ENCODE measurements around the gene KRTAP3-2. TPM values are rescaled to one million over a fixed set of nuclear protein-coding genes. Genes with fewer than 3 reads are reported as not detected.
A peak's percentile ranks its signal among the peaks of the same experiment; 100 is the strongest.

KRTAP3-2 gene
- total RNA-seq, 1 donor: not detected

- no peak for DNase-seq (ENCODE audit: low read depth in 2 of 3, low spot score in 2 of 3)
Measured at GRCh38 chr17:40974366-40974765, 25.3 kb downstream of the KRTAP3-2 start.

GRCh38 chr17:40967582-40967981 lies 32.1 kb downstream of the KRTAP3-2 start:
- no peak for DNase-seq (ENCODE audit: low read depth in 2 of 3, low spot score in 2 of 3)

DNA sequence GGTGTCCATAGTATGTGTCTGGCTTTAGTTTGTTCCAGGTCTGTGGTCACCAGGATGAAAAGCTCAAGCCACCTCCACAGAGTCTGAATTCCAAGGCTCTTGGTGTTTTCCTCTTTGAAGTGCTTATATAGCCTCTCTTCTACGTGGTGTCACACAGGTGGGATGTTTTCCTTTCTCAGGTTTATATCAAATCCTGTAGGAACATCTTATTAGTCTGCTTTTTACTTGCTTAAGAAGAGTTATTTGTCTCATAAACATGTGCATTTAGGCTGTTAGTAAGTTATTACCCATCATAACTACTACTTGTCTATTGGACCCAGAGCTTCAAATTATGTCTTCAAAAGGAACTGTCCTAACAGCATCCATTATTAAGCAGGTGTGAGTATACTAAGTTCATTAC lies 32.9 kb downstream of the KRTAP3-2 start, which contains the start of gene KRT39:
Gene KRT39, minus strand, starts transcription at position 101 of the 400 bp plus-strand sequence. Its CDS starts 92 bp downstream, at position 9.
- DNase-seq (ENCODE audit: low read depth in 2 of 3, low spot score in 2 of 3): no peak

- DNase-seq (ENCODE audit: low read depth in 2 of 3, low spot score in 2 of 3): peak in 2 of 3 donors; percentile 5 to 28
Measured at GRCh38 chr17:40963838-40964237, 35.9 kb downstream of the KRTAP3-2 start.

- DNase-seq (ENCODE audit: low read depth in 2 of 3, low spot score in 2 of 3): no peak
Measured at GRCh38 chr17:40962059-40962561, 37.6 kb downstream of the KRTAP3-2 start.

DNA sequence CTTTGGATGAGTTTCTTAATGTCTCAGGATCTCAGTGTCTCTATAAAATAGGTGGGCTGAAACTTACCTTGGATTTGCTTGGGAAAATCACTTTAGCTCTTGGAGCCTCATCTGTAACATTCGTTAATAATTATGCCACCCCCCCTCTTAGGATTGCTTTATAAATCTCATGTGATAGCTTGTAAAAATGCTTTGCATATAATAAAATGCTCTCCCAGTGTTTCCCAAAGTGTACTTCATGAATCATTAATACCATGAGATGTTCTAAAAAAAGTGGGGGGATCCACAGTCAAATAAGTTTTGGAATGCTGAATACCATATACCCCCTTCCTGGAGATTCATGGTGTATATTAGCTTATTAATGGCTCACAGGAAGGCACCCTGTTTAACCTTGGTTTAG lies 38.1 kb downstream of the KRTAP3-2 start:
- no peak for DNase-seq (ENCODE audit: low read depth in 2 of 3, low spot score in 2 of 3)

DNA sequence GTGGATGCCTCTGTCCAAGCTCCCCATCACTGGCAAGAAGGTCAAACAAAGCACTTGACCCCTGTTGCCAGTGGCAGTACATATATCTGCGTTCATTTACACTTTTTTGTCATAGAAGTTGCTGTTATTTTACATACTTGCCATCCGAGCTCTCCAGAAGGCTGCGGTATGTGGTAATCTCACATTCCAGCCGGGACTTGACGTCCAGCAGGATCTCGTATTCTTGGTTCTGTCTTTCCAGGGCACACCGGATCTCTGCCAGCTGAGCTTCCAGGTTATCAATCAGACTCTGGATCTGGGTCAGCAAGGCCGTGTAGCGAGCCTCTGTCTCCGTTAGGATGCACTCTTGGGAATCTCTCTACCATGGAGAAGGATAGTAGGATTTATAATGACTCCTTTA lies 39.6 kb downstream of the KRTAP3-2 start:
- DNase-seq (ENCODE audit: low read depth in 2 of 3, low spot score in 2 of 3): no peak

DNA sequence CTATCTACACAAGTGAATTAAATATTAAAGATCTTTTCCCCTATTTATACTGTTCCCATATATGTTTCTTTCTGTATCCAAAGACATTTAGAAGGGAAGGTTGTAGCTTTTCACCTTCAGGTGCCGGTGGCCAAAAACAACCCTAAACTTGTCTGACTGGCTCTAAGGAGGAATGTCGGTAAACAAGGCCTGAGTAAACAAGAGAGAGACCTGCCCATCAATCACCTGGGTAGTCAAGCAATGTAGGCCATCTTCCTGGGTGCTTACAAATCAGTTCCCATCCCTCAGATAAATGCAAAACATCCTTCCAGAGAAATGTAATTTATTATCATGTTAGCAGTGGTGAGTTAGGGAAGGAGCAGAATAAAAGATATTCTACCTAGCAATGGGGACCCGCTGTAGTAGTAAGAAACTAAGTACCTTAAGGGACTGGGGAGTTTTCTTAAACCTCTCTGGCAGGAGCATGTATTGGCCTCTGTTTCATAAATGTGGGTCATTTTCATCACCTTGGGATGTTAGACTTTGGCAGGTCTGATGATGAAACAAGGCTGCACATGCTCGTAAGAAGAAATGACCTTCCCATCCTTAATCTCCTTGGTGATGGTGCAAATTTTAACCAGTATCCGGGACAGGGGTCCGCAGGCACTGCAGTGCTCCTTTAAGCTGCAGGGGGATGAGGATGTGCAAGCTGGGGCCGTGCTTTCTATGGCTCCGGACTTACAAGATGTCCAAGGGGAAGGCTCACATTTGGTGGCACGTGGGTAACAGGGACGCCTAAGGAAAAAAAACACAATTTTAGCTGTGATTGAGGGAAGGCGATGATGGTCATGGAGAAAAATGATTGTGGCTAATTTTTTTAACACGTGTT lies 41.4 kb downstream of the KRTAP3-2 start:
- no peak for DNase-seq (ENCODE audit: low read depth in 2 of 3, low spot score in 2 of 3)

GRCh38 chr17:40956401-40957254 lies 43.1 kb downstream of the KRTAP3-2 start:
- no peak for DNase-seq (ENCODE audit: low read depth in 2 of 3, low spot score in 2 of 3)

GRCh38 chr17:40953881-40954280 lies 45.8 kb downstream of the KRTAP3-2 start:
- DNase-seq (ENCODE audit: low read depth in 2 of 3, low spot score in 2 of 3): no peak

DNA sequence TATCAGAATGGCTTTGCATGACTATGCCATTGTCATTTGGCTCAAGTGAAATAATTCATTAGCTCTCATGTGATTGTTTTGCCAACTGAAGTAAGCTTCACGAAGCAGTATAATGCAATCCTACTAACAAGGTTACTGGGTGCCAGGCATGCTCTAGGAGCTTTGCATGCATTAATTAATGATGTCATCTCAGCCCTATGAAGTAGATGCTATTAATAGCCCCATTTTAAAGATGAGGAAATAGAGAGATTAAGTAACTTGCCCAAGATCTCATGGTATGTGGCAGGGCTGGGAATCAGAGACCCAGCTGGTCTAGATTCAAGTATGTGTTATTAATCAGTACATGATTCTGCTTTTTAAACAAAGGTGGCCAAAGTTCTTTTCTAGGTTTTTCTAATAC lies 47.0 kb downstream of the KRTAP3-2 start:
- DNase-seq (ENCODE audit: low read depth in 2 of 3, low spot score in 2 of 3): no peak

DNA sequence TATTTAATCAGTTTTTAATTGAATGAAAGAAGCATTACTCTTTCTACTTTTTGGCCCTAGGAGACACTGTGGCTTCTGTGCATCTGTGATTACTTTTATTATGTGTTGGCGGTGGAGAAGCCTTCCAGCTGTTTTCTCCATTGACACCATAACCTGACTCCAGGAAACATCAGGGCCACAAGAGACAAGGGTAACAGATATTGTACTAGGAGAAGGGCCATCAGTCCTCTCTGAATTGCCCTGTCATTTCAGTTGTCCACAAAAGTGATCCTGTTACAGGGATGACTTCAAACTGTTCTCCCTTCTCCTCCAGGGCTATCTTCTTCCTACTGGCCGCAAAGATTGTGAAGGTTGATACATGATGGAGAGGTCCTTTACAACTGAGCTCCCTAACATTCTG lies 47.6 kb downstream of the KRTAP3-2 start:
- no peak for DNase-seq (ENCODE audit: low read depth in 2 of 3, low spot score in 2 of 3)

DNA sequence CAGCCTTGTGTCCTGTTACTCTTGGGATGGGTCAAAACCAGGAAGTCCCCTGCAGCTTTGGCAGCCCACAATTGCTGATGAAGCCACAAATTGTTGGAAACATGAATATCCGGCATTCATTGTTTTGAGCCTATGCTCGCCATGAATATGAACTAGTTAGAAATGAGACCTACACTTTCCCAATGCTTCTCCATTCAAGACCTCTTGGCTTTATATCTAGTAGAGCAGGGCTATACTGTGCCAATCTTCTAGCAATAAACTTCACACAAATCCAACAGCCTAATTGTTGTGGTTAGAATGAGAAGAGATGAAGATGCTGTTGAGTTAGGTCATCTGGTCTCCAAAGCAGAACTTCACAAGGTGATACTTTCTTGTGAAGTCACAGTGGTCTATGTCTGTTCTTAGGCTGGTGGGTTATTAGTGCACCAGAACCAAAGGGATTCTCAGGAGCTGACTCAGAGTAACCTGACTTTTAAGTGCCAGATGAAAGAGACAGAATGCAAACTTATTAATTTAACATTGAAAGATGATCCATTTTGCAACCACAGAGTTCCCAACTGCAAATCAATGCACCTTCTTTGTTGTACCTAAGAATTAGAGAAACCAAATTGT lies 48.6 kb downstream of the KRTAP3-2 start:
- no peak for DNase-seq (ENCODE audit: low read depth in 2 of 3, low spot score in 2 of 3)

- DNase-seq (ENCODE audit: low read depth in 2 of 3, low spot score in 2 of 3): no peak
Measured at GRCh38 chr17:40950176-40950575, 49.5 kb downstream of the KRTAP3-2 start.

DNA sequence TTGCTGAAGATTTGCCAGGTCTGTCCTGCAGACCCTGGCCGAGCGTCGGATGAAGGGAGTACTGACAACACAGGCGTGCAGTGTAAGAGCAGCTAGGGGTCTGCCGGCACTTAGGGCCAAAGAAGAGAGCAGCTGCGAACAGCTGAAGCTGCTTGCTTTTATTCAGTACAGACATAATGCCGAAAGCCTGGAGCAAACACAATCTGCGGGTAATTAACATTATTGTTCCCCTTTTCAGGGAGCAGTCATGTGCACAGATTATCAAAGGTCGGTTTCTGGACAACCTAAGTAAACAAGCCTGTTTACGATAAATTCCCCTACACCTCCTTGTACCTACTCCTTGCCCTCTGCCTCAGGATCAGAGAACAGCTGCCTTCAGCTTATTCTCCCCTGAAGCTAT lies 50.3 kb downstream of the KRTAP3-2 start:
- no peak for DNase-seq (ENCODE audit: low read depth in 2 of 3, low spot score in 2 of 3)

Small RNA genes lying within 50 kb of the gene (small RNA-seq; reads per million reads assigned to genes)
- not detected for gene KRTAP3-4P

Other genes with a start within 250 kb of the KRTAP3-2 start
- not detected for gene KRT25, start 244.6 kb downstream of the KRTAP3-2 start, total RNA-seq
- gene KRT26, start 227.7 kb downstream of the KRTAP3-2 start, total RNA-seq: not detected
- gene KRT27, start 217.4 kb downstream of the KRTAP3-2 start, total RNA-seq: not detected
- gene KRT28, start 199.9 kb downstream of the KRTAP3-2 start, total RNA-seq: not detected
- gene KRT10, start 177.3 kb downstream of the KRTAP3-2 start, total RNA-seq: 3.8 TPM
- gene KRT12, start 132.7 kb downstream of the KRTAP3-2 start, total RNA-seq: not detected
- gene KRT20, start 114.7 kb downstream of the KRTAP3-2 start, total RNA-seq: not detected
- gene KRT23, start 62.3 kb downstream of the KRTAP3-2 start, total RNA-seq: under 0.01 TPM
- under 0.01 TPM for gene KRT39, start 33.0 kb downstream of the KRTAP3-2 start, total RNA-seq
- gene KRT40, start 15.6 kb downstream of the KRTAP3-2 start, total RNA-seq: not detected
- gene KRTAP3-3, start 5.7 kb downstream of the KRTAP3-2 start, total RNA-seq: not detected
- not detected for gene KRTAP3-1, start 9.2 kb upstream of the KRTAP3-2 start, total RNA-seq
- not detected for gene KRTAP1-5, start 27.3 kb upstream of the KRTAP3-2 start, total RNA-seq
- not detected for gene KRTAP1-4, start 30.3 kb upstream of the KRTAP3-2 start, total RNA-seq
- gene KRTAP1-3, start 35.0 kb upstream of the KRTAP3-2 start, total RNA-seq: not detected
- not detected for gene KRTAP1-1, start 41.5 kb upstream of the KRTAP3-2 start, total RNA-seq
- not detected for gene KRTAP2-1, start 47.4 kb upstream of the KRTAP3-2 start, total RNA-seq
- gene KRTAP2-2, start 55.3 kb upstream of the KRTAP3-2 start, total RNA-seq: not detected
- not detected for gene KRTAP2-3, start 60.2 kb upstream of the KRTAP3-2 start, total RNA-seq
- not detected for gene KRTAP2-4, start 66.0 kb upstream of the KRTAP3-2 start, total RNA-seq
- gene KRTAP4-7, start 84.2 kb upstream of the KRTAP3-2 start, total RNA-seq: not detected
- not detected for gene KRTAP4-8, start 98.2 kb upstream of the KRTAP3-2 start, total RNA-seq
- not detected for gene KRTAP4-16, start 102.3 kb upstream of the KRTAP3-2 start, total RNA-seq
- gene KRTAP4-9, start 105.5 kb upstream of the KRTAP3-2 start, total RNA-seq: under 0.01 TPM
- not detected for gene KRTAP4-11, start 118.5 kb upstream of the KRTAP3-2 start, total RNA-seq
- gene KRTAP4-12, start 124.3 kb upstream of the KRTAP3-2 start, total RNA-seq: not detected
- not detected for gene KRTAP4-6, start 140.6 kb upstream of the KRTAP3-2 start, total RNA-seq
- gene KRTAP4-5, start 149.9 kb upstream of the KRTAP3-2 start, total RNA-seq: not detected
- not detected for gene KRTAP4-4, start 160.8 kb upstream of the KRTAP3-2 start, total RNA-seq
- gene KRTAP4-3, start 168.3 kb upstream of the KRTAP3-2 start, total RNA-seq: not detected
- not detected for gene KRTAP4-2, start 178.3 kb upstream of the KRTAP3-2 start, total RNA-seq
- gene KRTAP4-1, start 185.0 kb upstream of the KRTAP3-2 start, total RNA-seq: not detected
- gene KRTAP9-1, start 190.0 kb upstream of the KRTAP3-2 start, total RNA-seq: not detected
- not detected for gene KRTAP9-2, start 226.7 kb upstream of the KRTAP3-2 start, total RNA-seq
- gene KRTAP9-3, start 232.5 kb upstream of the KRTAP3-2 start, total RNA-seq: not detected
- not detected for gene KRTAP9-8, start 238.1 kb upstream of the KRTAP3-2 start, total RNA-seq
- not detected for gene KRTAP9-4, start 249.8 kb upstream of the KRTAP3-2 start, total RNA-seq